Adrenal gland (tissue), 12 donors: ENCODE results near the gene LRRC4. TPM values are rescaled to one million over a fixed set of nuclear protein-coding genes. Genes with fewer than 3 reads are reported as not detected.

Experiments
- DNase-seq, 7 donors: peaks; one replicate each; pipeline ENCODE4 v3.0.0-alpha.2; 2019 to 2020
- H3K27ac ChIP-seq, 5 donors: fragments of 200-600 bp; sonication (generic) in 4 of 5; 1 replicate in 3 of 5; 2 replicates in 2 of 5; pipeline versions ENCODE4 v1.5.1 to v1.8.0; 2016 to 2020; ENCODE audit warnings: mild to moderate bottlenecking in 1 of 5
- H3K27me3 ChIP-seq: fragments of 200-600 bp; 2 replicates; pipeline ENCODE4 v1.8.0; 2021
- H3K36me3 ChIP-seq, 2 donors: fragments of 200-600 bp; replicated peaks in 1 of 2; 1 replicate in 1 of 2; 2 replicates in 1 of 2; pipeline versions ENCODE4 v1.5.1 to v1.8.0; 2018 to 2022
- H3K4me1 ChIP-seq, 2 donors: fragments of 200-600 bp; replicated peaks in 1 of 2; 1 replicate in 1 of 2; 2 replicates in 1 of 2; pipeline versions ENCODE4 v1.5.1 to v1.8.0; 2018 to 2021
- H3K4me3 ChIP-seq, 4 donors: fragments of 200-600 bp; sonication (generic) in 3 of 4; one replicate each; pipeline ENCODE4 v1.5.1; 2016 to 2018
- H3K9me3 ChIP-seq, 3 donors: fragments of 200-600 bp; sonication (generic) in 1 of 3; replicated peaks in 1 of 3; 1 replicate in 2 of 3; 2 replicates in 1 of 3; pipeline versions ENCODE4 v1.5.1 to v1.8.0; 2016 to 2021
- CTCF ChIP-seq, 6 experiments: fragments of 450-650 bp in 4 of 6; fragments of 200-600 bp in 2 of 6; sonication (generic) in 1 of 6; IDR thresholded peaks; 1 replicate in 5 of 6; 2 replicates in 1 of 6; pipeline versions ENCODE4 v1.5.1 to v1.8.0; 2016 to 2021; ENCODE audit warnings: antibody characterized with exemption in 6 of 6, mild to moderate bottlenecking in 2 of 6, moderate library complexity in 1 of 6
- POLR2A ChIP-seq, 2 donors: fragments of 450-650 bp; IDR thresholded peaks; one replicate each; pipeline ENCODE4 v1.6.1; 2017; ENCODE audit warnings: antibody characterized with exemption in 2 of 2, mild to moderate bottlenecking in 2 of 2, moderate library complexity in 1 of 2
- WGBS, 4 donors: extraction: QIAGEN DNeasy Blood & Tissue Kit in 2 of 4; methylation state at CpG; one replicate each; pipeline versions ENCODE4 v1.1.5 to v1.1.7; 2013 to 2017; 5-methylcytosine and 5-hydroxymethylcytosine counted together
- intact Hi-C, 2 donors: fragments of 100-400 bp; cut with DNase I; formaldehyde crosslinking; loops; one replicate each; pipeline versions ENCODE4 v1.14.1 to v1.15.0; 2022 to 2023
- polyA plus RNA-seq, 3 donors: library from polyadenylated mRNA; stranded (reverse); fragments of 200-250 nt in 2 of 3; fragments of 350-450 nt in 1 of 3; fragmentation: Illumina TruSeq in 1 of 3; extraction: RNeasy Lipid Tissue Mini Kit (QIAGEN cat#74804) in 1 of 3; gene quantifications; one replicate each; pipeline ENCODE4 v1.2.3, GENCODE V29; 2013 to 2014
- total RNA-seq, 9 donors: library from RNA; depleted of rRNA in 4 of 9; stranded (reverse); fragments of >200 nt in 4 of 9; fragments of 120-200 nt in 1 of 9; fragmentation: NEBNext Ultra II Directional in 1 of 9; extraction: Animal tissue kit (Norgen Biotek cat#: 25700) in 1 of 9; gene quantifications; one replicate each; pipeline versions ENCODE4 v1.1.0 to v1.2.4, GENCODE V29; 2013 to 2023
- donor health status: healthy with polysubstance abuse.
- donor health status: Bipolar disorder and iron deficiency.
- donor health status: DM: yes; HTN: yes; CAD: no.
- donor health status: DM: no; HTN: no; CAD: no.
- donor health status: DM: no; HTN: no; CAD: no.
- donor health status: DM: yes; HTN: yes; CAD: no.

The LRRC4 gene
- total and polyA plus RNA-seq, 12 donors, result 2.2 to 23.7 (median 8.4) TPM

GRCh38 chr7:128059143-128059988 is 28.1 kb upstream of the LRRC4 start:
- Histone ChIP-seq H3K9me3 (no peaks in the 10 kb centered on the region), H3K4me3 (no peak overlapping the region), H3K27ac (no peak overlapping the region), H3K36me3 (no peaks in the 10 kb centered on the region), H3K27me3 (no peaks in the 10 kb centered on the region), H3K4me1 (no peaks in the 10 kb centered on the region)
- no peak for DNase-seq
- intact Hi-C loops, result no loop called here
- 87 to 94% (median 89%) methylated on average over 7 of the region's 7 CpGs for WGBS, 4 donors
- TF ChIP-seq CTCF (IDR thresholded peaks at IDR 0.05) (no peak), POLR2A (IDR thresholded peaks at IDR 0.05) (no peak)

GRCh38 chr7:128057909-128058308 is 26.7 kb upstream of the LRRC4 start:
- Histone ChIP-seq H3K4me3 (no peak overlapping the region), H3K27ac (no peak overlapping the region), H3K4me1 (peaks cover 0 to 2% of the 10 kb centered on the region in 2 donors), H3K36me3 (no peaks in the 10 kb centered on the region), H3K27me3 (no peaks in the 10 kb centered on the region), H3K9me3 (no peaks in the 10 kb centered on the region)
- 82 to 100% (median 83%) methylated on average over 1 of the region's 1 CpG for WGBS, 4 donors
- DNase-seq, result no peak
- TF ChIP-seq CTCF (IDR thresholded peaks at IDR 0.05) (no peak), POLR2A (IDR thresholded peaks at IDR 0.05) (no peak)
- intact Hi-C loops, result no loop called here

- no peak overlapping the region for H3K27ac ChIP-seq
- DNase-seq, result no peak
- no peaks in the 10 kb centered on the region for H3K36me3 ChIP-seq
- H3K4me1 ChIP-seq, result peaks cover 0 to 6% of the 10 kb centered on the region in 2 donors
- intact Hi-C loops, result no loop called here
- WGBS, 4 donors, result 72 to 85% (median 81%) methylated on average over 8 of the region's 8 CpGs
- H3K4me3 ChIP-seq, result no peak overlapping the region
- H3K9me3 ChIP-seq, result no peaks in the 10 kb centered on the region
- TF ChIP-seq CTCF (IDR thresholded peaks at IDR 0.05), result no peak
- TF ChIP-seq POLR2A (IDR thresholded peaks at IDR 0.05), result no peak
- no peaks in the 10 kb centered on the region for H3K27me3 ChIP-seq
Measured at GRCh38 chr7:128056901-128057300, 25.7 kb upstream of the LRRC4 start.

GRCh38 chr7:128055637-128056036 is 24.4 kb upstream of the LRRC4 start:
- Histone ChIP-seq H3K9me3 (no peaks in the 10 kb centered on the region), H3K27ac (no peak overlapping the region), H3K27me3 (no peaks in the 10 kb centered on the region), H3K4me1 (peaks cover 0 to 6% of the 10 kb centered on the region in 2 donors), H3K36me3 (no peaks in the 10 kb centered on the region), H3K4me3 (no peak overlapping the region)
- TF ChIP-seq POLR2A (IDR thresholded peaks at IDR 0.05), result no peak
- TF ChIP-seq CTCF (IDR thresholded peaks at IDR 0.05), result no peak
- 63 to 89% (median 77%) methylated on average over 5 of the region's 5 CpGs for WGBS, 4 donors
- intact Hi-C loops, result no loop called here
- no peak for DNase-seq
